GM12864 (cell line): ENCODE results near the gene MAP3K14.

Experiments
- DNase-seq: peaks from one replicate; pipeline ENCODE4 v3.0.0-alpha.2; 2011; ENCODE audit warnings: low read depth
- H3K4me3 ChIP-seq: 2 replicates; pipeline ENCODE4 v1.5.1; 2011; ENCODE audit warnings: mild to moderate bottlenecking, low read depth, low read length, control low read depth
- TF ChIP-seq, protein P1 (sequence below): IDR thresholded peaks from 2 replicates; pipeline ENCODE4 v1.5.1; 2011; ENCODE audit warnings: low read depth, mild to moderate bottlenecking, moderate library complexity, low read length, control low read depth, inconsistent platforms; ENCODE audit errors: missing control alignments

MAP3K14 gene

GRCh38 chr17:45235416-45236281 is 81.2 kb downstream of the MAP3K14 start:
- no peak for DNase-seq
- no peak overlapping the region for H3K4me3 ChIP-seq
- TF ChIP-seq, protein P1, sequence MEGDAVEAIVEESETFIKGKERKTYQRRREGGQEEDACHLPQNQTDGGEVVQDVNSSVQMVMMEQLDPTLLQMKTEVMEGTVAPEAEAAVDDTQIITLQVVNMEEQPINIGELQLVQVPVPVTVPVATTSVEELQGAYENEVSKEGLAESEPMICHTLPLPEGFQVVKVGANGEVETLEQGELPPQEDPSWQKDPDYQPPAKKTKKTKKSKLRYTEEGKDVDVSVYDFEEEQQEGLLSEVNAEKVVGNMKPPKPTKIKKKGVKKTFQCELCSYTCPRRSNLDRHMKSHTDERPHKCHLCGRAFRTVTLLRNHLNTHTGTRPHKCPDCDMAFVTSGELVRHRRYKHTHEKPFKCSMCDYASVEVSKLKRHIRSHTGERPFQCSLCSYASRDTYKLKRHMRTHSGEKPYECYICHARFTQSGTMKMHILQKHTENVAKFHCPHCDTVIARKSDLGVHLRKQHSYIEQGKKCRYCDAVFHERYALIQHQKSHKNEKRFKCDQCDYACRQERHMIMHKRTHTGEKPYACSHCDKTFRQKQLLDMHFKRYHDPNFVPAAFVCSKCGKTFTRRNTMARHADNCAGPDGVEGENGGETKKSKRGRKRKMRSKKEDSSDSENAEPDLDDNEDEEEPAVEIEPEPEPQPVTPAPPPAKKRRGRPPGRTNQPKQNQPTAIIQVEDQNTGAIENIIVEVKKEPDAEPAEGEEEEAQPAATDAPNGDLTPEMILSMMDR = peak; percentile 91

DNA sequence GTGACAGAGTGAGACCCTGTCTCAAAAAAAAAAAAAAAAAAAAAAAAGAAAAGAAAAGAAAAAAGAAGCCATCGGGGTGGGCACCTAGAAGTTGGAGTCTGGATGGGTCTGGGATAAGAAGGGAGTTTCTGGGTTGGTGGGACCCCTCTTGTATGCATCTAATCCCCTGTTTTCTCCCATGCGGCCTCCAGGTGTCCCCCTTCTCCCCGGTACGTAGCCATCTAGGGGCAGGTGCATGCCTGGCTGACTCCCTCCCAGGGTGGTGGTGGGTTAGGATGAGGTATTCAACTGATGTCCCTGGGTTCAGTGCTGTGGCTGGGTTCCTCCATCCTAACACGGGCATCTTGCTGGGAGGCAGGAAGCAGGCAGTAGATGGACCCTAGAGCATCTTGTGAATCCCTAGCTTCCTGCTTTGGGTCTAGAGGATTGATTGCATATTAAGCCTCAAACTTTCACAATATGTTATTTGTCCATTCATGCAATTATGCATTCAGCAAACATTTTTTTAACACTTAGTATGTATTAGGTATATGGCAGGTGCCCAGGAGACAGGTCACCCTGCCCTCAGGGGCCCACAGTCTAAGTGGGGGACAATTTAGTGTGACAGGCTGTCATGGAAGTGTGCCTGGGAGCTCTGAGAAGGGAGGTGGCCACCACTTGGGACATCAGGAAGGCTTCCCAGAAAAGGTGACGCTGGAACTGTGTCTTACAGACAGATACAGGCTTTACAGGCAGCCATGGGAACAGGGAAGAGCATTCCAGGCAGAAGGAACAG is 82.0 kb downstream of the MAP3K14 start:
- TF ChIP-seq, protein P1 = peak; percentile 69
- no peak overlapping the region for H3K4me3 ChIP-seq
- no peak for DNase-seq

- TF ChIP-seq, protein P1 = no peak
Measured at GRCh38 chr17:45233423-45233924, 83.3 kb downstream of the MAP3K14 start.

DNA sequence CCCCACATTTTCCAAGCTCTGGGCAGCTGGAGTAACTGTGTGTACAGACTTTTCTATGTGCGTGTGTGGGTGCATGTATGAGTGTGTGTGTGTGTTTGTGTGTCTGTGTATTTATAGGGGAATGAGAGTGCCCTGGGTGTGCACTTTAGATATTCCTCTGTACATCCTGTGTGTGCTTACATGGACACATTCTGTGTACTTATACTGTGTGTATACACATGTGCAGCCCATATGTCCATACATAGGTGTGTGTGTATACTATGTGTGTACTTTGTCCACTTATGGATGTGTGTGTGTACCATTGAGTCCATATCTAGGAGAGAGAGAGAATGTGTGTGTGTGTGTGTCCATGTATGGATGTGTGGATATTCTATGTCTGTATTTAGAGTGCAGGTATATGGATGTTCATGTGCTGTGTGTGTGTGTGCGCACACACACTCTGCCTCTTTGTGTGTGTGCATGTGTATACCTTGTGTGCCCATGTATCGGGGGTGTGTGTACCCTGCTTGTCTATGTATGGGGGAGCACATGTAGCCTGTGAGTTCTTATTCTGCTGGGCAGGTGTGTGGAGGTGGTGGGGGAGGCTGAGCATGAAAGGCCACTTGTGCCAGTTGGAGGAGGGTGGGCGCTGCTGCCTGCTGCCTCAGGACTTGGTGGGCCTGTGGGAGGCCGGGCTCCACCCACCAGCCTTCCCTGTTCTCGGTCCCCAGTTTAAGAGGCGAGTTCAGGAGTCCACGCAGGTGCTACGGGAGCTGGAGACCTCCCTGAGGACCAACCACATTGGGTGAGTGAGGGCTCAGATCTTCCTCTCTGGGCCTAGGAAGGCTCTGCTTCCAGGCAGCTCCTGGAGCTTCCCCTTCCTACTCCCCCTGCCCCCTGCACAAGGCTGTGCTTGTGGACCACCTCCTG is 84.1 kb downstream of the MAP3K14 start:
- H3K4me3 ChIP-seq = no peak overlapping the region
- no peak for DNase-seq
- TF ChIP-seq, protein P1 = no peak

More at GRCh38 chr17:45233423-45233924, 83.3 kb downstream of the MAP3K14 start:
- no peak overlapping the region for H3K4me3 ChIP-seq
- DNase-seq = no peak

DNA sequence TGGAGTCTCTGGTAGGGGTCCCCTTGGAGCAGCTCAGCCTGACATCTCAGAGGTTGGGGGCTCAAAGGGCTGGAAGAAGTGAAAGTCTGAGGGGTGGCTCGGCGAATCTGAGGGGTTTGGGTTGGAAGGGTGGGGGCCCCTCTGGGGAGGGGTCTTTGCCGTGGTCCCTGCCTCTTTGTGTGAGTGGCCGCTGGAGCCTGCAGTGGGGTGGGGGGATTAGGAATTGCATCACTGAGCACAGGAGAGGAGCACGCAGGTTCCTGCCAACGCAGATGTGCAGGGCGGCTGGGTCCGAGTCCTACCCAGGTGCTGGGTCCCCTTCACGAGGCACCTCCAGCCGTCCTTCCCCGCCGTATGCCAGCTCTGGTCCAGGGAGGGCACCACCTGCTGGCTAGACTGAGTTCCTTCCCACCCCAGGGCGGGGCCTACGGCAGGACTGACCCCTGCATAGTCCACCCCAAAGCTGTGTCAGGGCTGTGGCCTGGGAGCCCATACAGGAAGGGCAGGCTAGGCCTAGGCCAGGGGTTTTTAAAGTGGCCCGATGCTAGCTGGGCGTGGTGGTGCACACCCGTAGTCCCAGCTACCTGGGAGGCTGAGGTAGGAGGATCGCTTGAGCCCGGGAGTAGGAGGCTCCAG is 85.2 kb downstream of the MAP3K14 start:
- TF ChIP-seq, protein P1 = peak; percentile 37
- no peak for DNase-seq
- no peak overlapping the region for H3K4me3 ChIP-seq
